Testis (tissue), 3 donors: ENCODE results near the gene CDKAL1. TPM values are rescaled to one million over a fixed set of nuclear protein-coding genes. Genes with fewer than 3 reads are reported as not detected.
"Not testable (repeated sequence)": the region's sequence is repeated elsewhere in the genome, so short reads cannot be mapped to it uniquely, and the experiment has no call there.

Experiments used
- DNase-seq: peaks from one replicate; pipeline ENCODE4 v3.0.0-alpha.2; 2019
- H3K27ac ChIP-seq, 2 donors: fragments of 200-600 bp; sonication (generic); one replicate each; pipeline ENCODE4 v1.5.1; 2019
- H3K27me3 ChIP-seq: fragments of 200-600 bp; sonication (generic); one replicate; pipeline ENCODE4 v1.5.1; 2019
- H3K36me3 ChIP-seq: fragments of 200-600 bp; sonication (generic); one replicate; pipeline ENCODE4 v1.5.1; 2017; ENCODE audit warnings: low read depth; ENCODE audit errors: missing control alignments
- H3K4me1 ChIP-seq: fragments of 200-600 bp; sonication (generic); one replicate; pipeline ENCODE4 v1.5.1; 2019
- H3K4me3 ChIP-seq, 2 donors: fragments of 200-600 bp; sonication (generic); one replicate each; pipeline ENCODE4 v1.5.1; 2017 to 2019
- H3K9me3 ChIP-seq: fragments of 200-600 bp; sonication (generic); one replicate; pipeline ENCODE4 v1.5.1; 2017
- POLR2A ChIP-seq: fragments of 450-650 bp; IDR thresholded peaks from one replicate; pipeline ENCODE4 v1.6.1; 2017; ENCODE audit warnings: antibody characterized with exemption, mild to moderate bottlenecking, moderate library complexity
- WGBS, 2 donors: methylation state at CpG; one replicate each; pipeline ENCODE4 v1.1.5; 2018; 5-methylcytosine and 5-hydroxymethylcytosine counted together
- intact Hi-C: fragments of 100-400 bp; cut with DNase I; formaldehyde crosslinking; loops from one replicate; pipeline ENCODE4 v1.15.1; 2023; ENCODE audit warnings: low total_unique reads
- polyA plus RNA-seq: library from polyadenylated mRNA; stranded (reverse); fragments of 350-450 nt; fragmentation: Illumina TruSeq; extraction: RNeasy Lipid Tissue Mini Kit (QIAGEN cat#74804); gene quantifications from one replicate; pipeline ENCODE4 v1.2.3, GENCODE V29; 2014; ENCODE audit warnings: low read depth, low replicate concordance; ENCODE audit not compliant: insufficient read depth
- total RNA-seq, 2 donors: library from RNA; depleted of rRNA; stranded (reverse); fragments of >200 nt; gene quantifications; one replicate each; pipeline ENCODE4 v1.2.3, GENCODE V29; 2016
- TF ChIP-seq, protein P1 (sequence below), 3 experiments: fragments of 450-650 bp in 2 of 3; fragments of 200-600 bp in 1 of 3; sonication (generic) in 1 of 3; IDR thresholded peaks; one replicate each; pipeline ENCODE4 v1.5.1; 2016 to 2019; ENCODE audit warnings: antibody characterized with exemption in 3 of 3, mild to moderate bottlenecking in 2 of 3, moderate library complexity in 1 of 3

The CDKAL1 gene
- total and polyA plus RNA-seq, 3 donors from 2014 or later = 11.1 to 18.5 (median 16.1) TPM

DNA sequence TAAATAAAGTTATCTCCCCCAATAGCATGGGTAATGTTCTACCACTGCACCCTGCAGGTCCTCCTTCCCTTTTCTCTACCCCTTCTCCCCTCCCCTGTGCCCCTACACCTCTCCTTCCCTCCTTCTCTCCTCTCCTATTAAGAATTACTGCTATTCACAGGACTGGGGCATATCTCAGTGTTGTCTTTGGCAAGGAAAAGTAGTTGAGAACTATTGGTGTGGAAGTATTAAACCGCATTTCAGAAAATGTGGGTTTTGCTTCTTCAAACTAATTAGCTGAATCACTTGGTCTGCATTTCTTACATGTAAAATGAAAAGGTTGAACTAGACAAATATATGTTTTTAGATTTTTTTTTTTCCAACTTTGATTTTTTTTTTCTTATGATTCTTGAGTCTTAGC lies 296.3 kb downstream of the CDKAL1 start:
- 92 to 97% methylated on average over 1 of the region's 1 CpG for whole genome bisulfite sequencing, 2 donors
- no peak for TF ChIP-seq POLR2A
- TF ChIP-seq, protein P1, sequence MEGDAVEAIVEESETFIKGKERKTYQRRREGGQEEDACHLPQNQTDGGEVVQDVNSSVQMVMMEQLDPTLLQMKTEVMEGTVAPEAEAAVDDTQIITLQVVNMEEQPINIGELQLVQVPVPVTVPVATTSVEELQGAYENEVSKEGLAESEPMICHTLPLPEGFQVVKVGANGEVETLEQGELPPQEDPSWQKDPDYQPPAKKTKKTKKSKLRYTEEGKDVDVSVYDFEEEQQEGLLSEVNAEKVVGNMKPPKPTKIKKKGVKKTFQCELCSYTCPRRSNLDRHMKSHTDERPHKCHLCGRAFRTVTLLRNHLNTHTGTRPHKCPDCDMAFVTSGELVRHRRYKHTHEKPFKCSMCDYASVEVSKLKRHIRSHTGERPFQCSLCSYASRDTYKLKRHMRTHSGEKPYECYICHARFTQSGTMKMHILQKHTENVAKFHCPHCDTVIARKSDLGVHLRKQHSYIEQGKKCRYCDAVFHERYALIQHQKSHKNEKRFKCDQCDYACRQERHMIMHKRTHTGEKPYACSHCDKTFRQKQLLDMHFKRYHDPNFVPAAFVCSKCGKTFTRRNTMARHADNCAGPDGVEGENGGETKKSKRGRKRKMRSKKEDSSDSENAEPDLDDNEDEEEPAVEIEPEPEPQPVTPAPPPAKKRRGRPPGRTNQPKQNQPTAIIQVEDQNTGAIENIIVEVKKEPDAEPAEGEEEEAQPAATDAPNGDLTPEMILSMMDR (IDR thresholded peaks at IDR 0.05) = no peak

DNA sequence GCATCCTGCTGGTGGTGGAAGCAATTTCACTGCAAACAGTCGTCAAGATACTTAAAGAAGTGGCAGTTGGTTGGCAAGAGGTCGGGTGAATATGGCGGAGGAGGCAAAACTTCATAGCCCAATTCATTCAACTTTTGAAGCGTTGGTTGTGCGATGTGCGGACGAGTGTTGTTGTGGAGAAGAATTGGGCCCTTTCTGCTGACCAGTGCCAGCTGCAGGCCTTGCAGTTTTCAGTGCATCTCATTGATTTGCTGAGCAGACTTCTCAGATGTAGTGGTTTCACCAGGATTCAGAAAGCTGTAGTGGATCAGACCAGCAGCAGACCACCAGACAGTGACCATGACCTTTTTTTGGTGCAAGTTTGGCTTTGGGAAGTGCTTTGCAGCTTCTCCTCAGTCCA lies 297.0 kb downstream of the CDKAL1 start:
- H3K27ac ChIP-seq, intact Hi-C loops, DNase-seq, H3K9me3 ChIP-seq, H3K36me3 ChIP-seq, H3K4me1 ChIP-seq, H3K27me3 ChIP-seq, H3K4me3 ChIP-seq: not testable (repeated sequence)
- WGBS, 2 donors = 86 to 96% methylated on average over 7 of the region's 7 CpGs

More for the DNA sequence above, 296.3 kb downstream of the CDKAL1 start:
- H3K4me3 ChIP-seq = no peak overlapping the region
- DNase-seq = no peak
- H3K9me3 ChIP-seq = no peaks in the 10 kb centered on the region
- H3K27ac ChIP-seq = no peak overlapping the region
- no peaks in the 10 kb centered on the region for H3K36me3 ChIP-seq
- H3K4me1 ChIP-seq = no peaks in the 10 kb centered on the region
- intact Hi-C loops = no loop called here
- no peaks in the 10 kb centered on the region for H3K27me3 ChIP-seq

DNA sequence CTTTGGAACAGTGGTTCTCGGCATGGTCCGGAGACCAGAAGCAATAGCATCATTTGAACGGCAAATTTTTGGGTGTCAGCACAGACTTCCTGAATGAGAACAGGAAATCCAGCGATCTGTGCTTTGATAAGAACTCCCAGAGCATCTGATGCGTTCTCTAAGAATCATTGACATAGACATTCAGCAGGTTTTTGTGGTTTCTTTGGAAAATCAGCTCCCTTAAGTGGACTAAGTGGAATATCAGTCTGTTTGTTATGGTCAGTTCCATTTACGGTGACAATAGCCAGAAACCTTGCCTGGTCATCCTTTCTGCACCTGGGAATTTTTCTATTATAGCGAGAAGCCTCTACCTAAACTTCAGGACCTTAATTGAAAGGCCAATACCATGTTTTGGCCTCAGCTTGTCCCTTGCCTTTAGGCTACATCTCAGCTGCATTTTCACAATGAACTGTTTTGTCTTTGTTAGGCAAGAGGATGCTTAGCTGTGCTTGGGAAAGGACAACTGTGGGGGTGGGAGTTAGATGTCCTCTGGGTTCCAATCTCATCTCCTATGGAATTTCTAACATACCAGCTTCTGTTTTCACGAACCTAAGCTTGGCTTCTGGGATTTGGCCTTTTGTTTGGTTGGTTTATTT lies 299.7 kb downstream of the CDKAL1 start:
- WGBS, 2 donors = 84 to 88% methylated on average over 8 of the region's 8 CpGs
- Histone ChIP-seq H3K4me3 (no peak overlapping the region), H3K27me3 (no peaks in the 10 kb centered on the region), H3K27ac (no peak overlapping the region), H3K36me3 (no peaks in the 10 kb centered on the region), H3K9me3 (no peaks in the 10 kb centered on the region), H3K4me1 (no peaks in the 10 kb centered on the region)
- no peak for TF ChIP-seq POLR2A
- TF ChIP-seq, protein P1 (IDR thresholded peaks at IDR 0.05) = no peak
- intact Hi-C loops = no loop called here
- DNase-seq = no peak

DNA sequence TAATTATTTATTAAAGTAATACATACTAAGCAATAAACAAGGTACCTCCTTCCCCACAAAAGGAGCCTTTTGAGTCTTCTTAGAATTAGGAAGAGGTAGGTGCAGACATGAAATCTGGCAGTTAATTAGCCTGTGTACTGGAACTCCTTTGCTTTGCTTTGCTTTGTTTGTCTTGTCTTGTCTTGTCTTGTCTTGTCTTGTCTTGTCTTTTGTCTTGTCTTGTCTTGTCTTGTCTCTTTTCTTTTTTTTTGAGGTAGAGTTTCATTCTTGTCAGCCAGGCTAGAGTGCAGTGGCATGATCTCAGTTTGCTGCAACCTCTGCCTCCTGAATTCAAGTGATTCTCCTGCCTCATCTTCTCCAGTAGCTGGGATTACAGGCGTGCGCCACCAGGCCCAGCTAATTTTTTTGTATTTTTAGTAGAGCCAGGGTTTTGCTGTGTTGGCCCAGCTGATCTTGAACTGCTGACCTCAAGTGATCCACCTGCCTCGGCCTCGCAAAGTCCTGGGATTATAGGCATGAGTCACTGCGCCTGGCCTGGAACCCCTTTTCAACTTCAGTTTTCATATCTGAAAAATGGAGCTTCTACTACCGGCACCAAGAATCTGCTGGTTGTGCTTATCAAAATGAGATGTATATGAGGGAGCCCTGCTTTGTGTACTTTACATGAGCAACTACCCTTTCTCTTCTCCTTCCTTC lies 301.2 kb downstream of the CDKAL1 start:
- no peak for DNase-seq
- no peaks in the 10 kb centered on the region for H3K27me3 ChIP-seq
- intact Hi-C loops = no loop called here
- no peak overlapping the region for H3K4me3 ChIP-seq
- no peak overlapping the region for H3K27ac ChIP-seq
- H3K9me3 ChIP-seq = no peaks in the 10 kb centered on the region
- no peaks in the 10 kb centered on the region for H3K4me1 ChIP-seq
- H3K36me3 ChIP-seq = no peaks in the 10 kb centered on the region
- TF ChIP-seq, protein P1 (IDR thresholded peaks at IDR 0.05) = no peak
- TF ChIP-seq POLR2A = no peak
- 90 to 94% methylated on average over 6 of the region's 6 CpGs for WGBS, 2 donors

DNA sequence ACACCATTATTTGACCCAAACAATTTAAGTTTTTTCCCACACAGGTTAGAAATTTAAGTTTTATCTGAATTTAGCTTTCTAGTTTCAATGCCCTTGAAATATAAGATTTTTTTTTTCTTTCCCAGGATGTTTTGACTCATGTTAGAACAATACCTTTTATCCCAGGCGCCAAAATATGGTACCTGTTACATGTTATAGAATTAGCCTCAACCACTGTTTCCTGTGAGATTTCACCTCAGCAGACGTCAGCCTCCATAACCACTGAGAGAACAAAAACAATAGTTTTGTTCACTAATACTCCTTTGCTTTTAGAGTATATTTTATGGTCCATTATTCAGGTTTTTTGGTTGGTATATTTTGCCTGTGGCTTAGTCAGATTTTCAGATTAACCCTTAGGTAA lies 302.9 kb downstream of the CDKAL1 start:
- Histone ChIP-seq H3K27ac (no peak overlapping the region), H3K4me3 (no peak overlapping the region), H3K9me3 (no peaks in the 10 kb centered on the region), H3K4me1 (no peaks in the 10 kb centered on the region), H3K27me3 (no peaks in the 10 kb centered on the region), H3K36me3 (no peaks in the 10 kb centered on the region)
- intact Hi-C loops = no loop called here
- WGBS, 2 donors = 85 to 88% methylated on average over 2 of the region's 2 CpGs
- TF ChIP-seq POLR2A = no peak
- TF ChIP-seq, protein P1 (IDR thresholded peaks at IDR 0.05) = no peak
- no peak for DNase-seq
